Smooth muscle cell (in vitro differentiated cells): Measurements from ENCODE around the gene APBB2. TPM values are rescaled to one million over a fixed set of nuclear protein-coding genes. Genes with fewer than 3 reads are reported as not detected.

ENCODE experiments used
- DNase-seq: peaks from one replicate; lab custom pipeline; 2025; ENCODE audit not compliant: unreplicated experiment; lab: John Stamatoyannopoulos, UW
- H2AFZ ChIP-seq: fragments of 200-600 bp; sonication (generic); 2 replicates; pipeline ENCODE4 v1.6.0; 2016; ENCODE audit warnings: antibody characterized with exemption, low read depth, mild to moderate bottlenecking
- H3F3A ChIP-seq: fragments of 200-600 bp; sonication (generic); 2 replicates; pipeline ENCODE4 v1.6.0; 2017; ENCODE audit warnings: antibody characterized with exemption, low read depth
- H3K27ac ChIP-seq: fragments of 200-600 bp; sonication (generic); 2 replicates; pipeline ENCODE4 v1.5.1; 2016; ENCODE audit warnings: low read depth, mild to moderate bottlenecking
- H3K27me3 ChIP-seq: fragments of 200-600 bp; sonication (generic); 2 replicates; pipeline ENCODE4 v1.6.1; 2016; ENCODE audit warnings: low read depth, mild to moderate bottlenecking
- H3K36me3 ChIP-seq: fragments of 200-600 bp; sonication (generic); 2 replicates; pipeline ENCODE4 v1.5.1; 2016; ENCODE audit warnings: low read depth
- H3K4me1 ChIP-seq: fragments of 200-600 bp; sonication (generic); 2 replicates; pipeline ENCODE4 v1.5.1; 2016; ENCODE audit warnings: low read depth
- H3K4me2 ChIP-seq: fragments of 200-600 bp; sonication (generic); 2 replicates; pipeline ENCODE4 v1.6.0; 2016; ENCODE audit warnings: mild to moderate bottlenecking
- H3K4me3 ChIP-seq: fragments of 200-600 bp; sonication (generic); 2 replicates; pipeline ENCODE4 v1.5.1; 2016; ENCODE audit warnings: mild to moderate bottlenecking
- H3K79me2 ChIP-seq: fragments of 200-600 bp; sonication (generic); 2 replicates; pipeline ENCODE4 v1.6.0; 2016; ENCODE audit warnings: low read depth, mild to moderate bottlenecking
- H3K9ac ChIP-seq: fragments of 200-600 bp; sonication (generic); 2 replicates; pipeline ENCODE4 v1.6.0; 2016; ENCODE audit warnings: low read depth
- H3K9me3 ChIP-seq: fragments of 200-600 bp; sonication (generic); replicated peaks from 2 replicates; pipeline ENCODE4 v1.5.1; 2016; ENCODE audit warnings: low read depth
- H4K20me1 ChIP-seq: fragments of 200-600 bp; sonication (generic); 2 replicates; pipeline ENCODE4 v1.6.0; 2016; ENCODE audit warnings: low read depth
- WGBS: methylation state at CpG from one replicate; pipeline ENCODE4 v1.1.7; 2016; ENCODE audit warnings: low lambda C conversion rate; 5-methylcytosine and 5-hydroxymethylcytosine counted together
- polyA plus RNA-seq: library from polyadenylated mRNA; unstranded; fragments of >200 nt; fragmentation: Nextera tagmentation; extraction: Ambion mirVana; gene quantifications from 2 replicates; pipeline ENCODE4 v1.2.1, GENCODE V29; 2016
- total RNA-seq: library from RNA; depleted of rRNA; stranded (reverse); fragments of >200 nt; gene quantifications from 2 replicates; pipeline ENCODE4 v1.2.3, GENCODE V29; 2014
- TF ChIP-seq, protein P1 (sequence below): fragments of 200-600 bp; sonication (generic); IDR thresholded peaks from 2 replicates; pipeline ENCODE4 v1.5.1; 2017; ENCODE audit warnings: borderline replicate concordance, mild to moderate bottlenecking, antibody characterized with exemption; ENCODE audit not compliant: insufficient read depth, poor library complexity, severe bottlenecking

Gene APBB2
- total and polyA plus RNA-seq, 2 experiments from 2014 or later = 22.1 to 60.9 TPM

DNA sequence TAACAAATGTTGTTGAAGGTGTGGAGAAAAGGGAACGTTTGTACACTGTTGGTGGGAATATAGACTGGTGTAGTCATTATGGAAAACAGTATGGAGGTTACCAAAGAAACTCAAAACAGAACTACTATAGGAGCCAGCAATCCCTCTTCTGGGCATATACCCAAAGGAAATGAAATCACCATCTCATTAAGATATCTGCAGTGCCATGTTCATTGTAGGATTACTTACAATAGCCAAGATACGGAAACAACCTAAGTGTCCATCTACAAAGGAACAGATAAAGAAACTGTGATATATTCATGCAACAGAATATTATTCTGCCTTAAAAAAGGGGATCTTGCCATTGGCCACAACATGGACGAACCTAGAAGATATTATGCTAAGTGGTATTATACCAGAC, 22.2 kb downstream of the APBB2 start:
- H3K4me1 ChIP-seq = peaks cover 10% of the 10 kb centered on the region
- WGBS = 94% methylated on average over 3 of the region's 3 CpGs
- no peaks in the 10 kb centered on the region for H3F3A ChIP-seq
- no peak overlapping the region for H2AFZ ChIP-seq
- peaks cover 99% of the 10 kb centered on the region for H3K79me2 ChIP-seq
- TF ChIP-seq, protein P1, sequence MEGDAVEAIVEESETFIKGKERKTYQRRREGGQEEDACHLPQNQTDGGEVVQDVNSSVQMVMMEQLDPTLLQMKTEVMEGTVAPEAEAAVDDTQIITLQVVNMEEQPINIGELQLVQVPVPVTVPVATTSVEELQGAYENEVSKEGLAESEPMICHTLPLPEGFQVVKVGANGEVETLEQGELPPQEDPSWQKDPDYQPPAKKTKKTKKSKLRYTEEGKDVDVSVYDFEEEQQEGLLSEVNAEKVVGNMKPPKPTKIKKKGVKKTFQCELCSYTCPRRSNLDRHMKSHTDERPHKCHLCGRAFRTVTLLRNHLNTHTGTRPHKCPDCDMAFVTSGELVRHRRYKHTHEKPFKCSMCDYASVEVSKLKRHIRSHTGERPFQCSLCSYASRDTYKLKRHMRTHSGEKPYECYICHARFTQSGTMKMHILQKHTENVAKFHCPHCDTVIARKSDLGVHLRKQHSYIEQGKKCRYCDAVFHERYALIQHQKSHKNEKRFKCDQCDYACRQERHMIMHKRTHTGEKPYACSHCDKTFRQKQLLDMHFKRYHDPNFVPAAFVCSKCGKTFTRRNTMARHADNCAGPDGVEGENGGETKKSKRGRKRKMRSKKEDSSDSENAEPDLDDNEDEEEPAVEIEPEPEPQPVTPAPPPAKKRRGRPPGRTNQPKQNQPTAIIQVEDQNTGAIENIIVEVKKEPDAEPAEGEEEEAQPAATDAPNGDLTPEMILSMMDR = no peak
- H3K4me2 ChIP-seq = no peak overlapping the region
- H3K36me3 ChIP-seq = no peaks in the 10 kb centered on the region
- H3K4me3 ChIP-seq = no peak overlapping the region
- H4K20me1 ChIP-seq = peaks cover 70% of the 10 kb centered on the region
- H3K27ac ChIP-seq = no peak overlapping the region
- no peaks in the 10 kb centered on the region for H3K9me3 ChIP-seq
- no peak overlapping the region for H3K9ac ChIP-seq
- DNase-seq = no peak
- no peaks in the 10 kb centered on the region for H3K27me3 ChIP-seq

DNA sequence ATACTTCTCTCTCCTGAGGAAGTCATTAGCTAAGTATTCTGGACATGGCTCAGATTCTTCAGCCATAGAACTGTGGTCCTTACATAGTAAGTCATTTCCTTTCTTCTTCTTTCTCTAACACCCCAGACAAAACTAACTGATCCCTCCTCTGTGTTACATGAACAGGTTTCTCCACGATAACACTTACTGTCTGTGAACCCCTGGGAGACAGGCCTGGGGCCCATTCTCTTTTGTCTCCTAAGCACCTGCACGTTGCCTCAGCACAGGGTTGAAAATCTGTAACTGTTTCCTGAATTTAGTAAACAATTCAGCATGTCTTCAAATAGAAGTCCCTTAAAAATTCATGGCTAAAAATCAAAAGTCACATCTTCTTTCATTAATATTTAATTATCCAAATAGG, 24.7 kb downstream of the APBB2 start:
- no peak for DNase-seq
- TF ChIP-seq, protein P1 = no peak
- no peak overlapping the region for H3K4me3 ChIP-seq
- no peaks in the 10 kb centered on the region for H3K27me3 ChIP-seq
- H3K9me3 ChIP-seq = no peaks in the 10 kb centered on the region
- peaks cover 10% of the 10 kb centered on the region for H3K4me1 ChIP-seq
- peaks cover 67% of the 10 kb centered on the region for H4K20me1 ChIP-seq
- peak overlapping the region; percentile 30 for H3K27ac ChIP-seq
- H3F3A ChIP-seq = no peaks in the 10 kb centered on the region
- 67% methylated on average over 2 of the region's 2 CpGs for WGBS
- no peak overlapping the region for H2AFZ ChIP-seq
- no peak overlapping the region for H3K9ac ChIP-seq
- no peaks in the 10 kb centered on the region for H3K36me3 ChIP-seq
- no peak overlapping the region for H3K4me2 ChIP-seq
- peaks cover 95% of the 10 kb centered on the region for H3K79me2 ChIP-seq

GRCh38 chr4:41189076-41189475, 25.3 kb downstream of the APBB2 start:
- Histone ChIP-seq H3K9ac (no peak overlapping the region), H3K27me3 (no peaks in the 10 kb centered on the region), H4K20me1 (peaks cover 61% of the 10 kb centered on the region), H3K9me3 (no peaks in the 10 kb centered on the region), H3K36me3 (no peaks in the 10 kb centered on the region), H3K4me2 (no peak overlapping the region), H3K27ac (peak overlapping the region; percentile 30), H3K79me2 (peaks cover 95% of the 10 kb centered on the region), H3K4me1 (peaks cover 10% of the 10 kb centered on the region), H3K4me3 (no peak overlapping the region), H3F3A (no peaks in the 10 kb centered on the region), H2AFZ (no peak overlapping the region)
- WGBS = 37% methylated on average over 2 of the region's 2 CpGs
- TF ChIP-seq, protein P1 = no peak
- DNase-seq = no peak
